Calu3 (cell line): ENCODE measurements around the gene TIGD2. TPM values are rescaled to one million over a fixed set of nuclear protein-coding genes. Genes with fewer than 3 reads are reported as not detected.

Source experiments
- BruUV-seq: library from RNA; stranded (reverse); fragments of 400-500 nt; replicated peaks from 2 replicates; lab custom pipeline; 2021; lab: Mats Ljungman, UMichigan
- CTCF ChIA-PET: fragments of 300-600 bp; sonication (Branson Sonifier 250); formaldehyde crosslinking; loops from one replicate; lab custom pipeline; 2022; ENCODE audit warnings: antibody characterized with exemption; lab: Charles Lee
- DNase-seq: peaks from one replicate; pipeline ENCODE4 v3.0.0; 2022
- H3K27ac Mint-ChIP-seq: one replicate; pipeline ENCODE4 v1.8.0; 2022; ENCODE audit warnings: mixed read lengths; ENCODE audit not compliant: unreplicated experiment
- H3K27me3 Mint-ChIP-seq: one replicate; pipeline ENCODE4 v1.8.0; 2022; ENCODE audit warnings: mixed read lengths; ENCODE audit not compliant: unreplicated experiment
- H3K36me3 Mint-ChIP-seq: one replicate; pipeline ENCODE4 v1.8.0; 2022; ENCODE audit warnings: mild to moderate bottlenecking, moderate library complexity, mixed read lengths; ENCODE audit not compliant: insufficient read depth, unreplicated experiment
- H3K4me1 Mint-ChIP-seq: one replicate; pipeline ENCODE4 v1.8.0; 2022; ENCODE audit warnings: mild to moderate bottlenecking, low read depth, mixed read lengths; ENCODE audit not compliant: unreplicated experiment
- H3K4me3 Mint-ChIP-seq: one replicate; pipeline ENCODE4 v1.8.0; 2022; ENCODE audit warnings: mild to moderate bottlenecking, low read depth, moderate library complexity, mixed read lengths; ENCODE audit not compliant: unreplicated experiment
- H3K9me3 Mint-ChIP-seq: one replicate; pipeline ENCODE4 v1.8.0; 2022; ENCODE audit warnings: low read depth, mixed read lengths; ENCODE audit not compliant: unreplicated experiment
- intact Hi-C: fragments of 100-400 bp; cut with micrococcal nuclease; formaldehyde crosslinking; loops from one replicate; pipeline ENCODE4 v1.10.0; 2022; ENCODE audit not compliant: unreplicated experiment
- total RNA-seq: library from RNA; stranded (reverse); gene quantifications from 2 replicates; pipeline ENCODE4 v1.2.3, GENCODE V29; 2022
- TF ChIP-seq, protein P1 (sequence below): fragments of 200-600 bp; IDR thresholded peaks from one replicate; pipeline ENCODE4 v1.8.0; 2022; ENCODE audit warnings: antibody characterized with exemption; ENCODE audit not compliant: unreplicated experiment

The TIGD2 gene
- total RNA-seq, 1 experiment from 2014 or later, result 11.4 TPM

DNA sequence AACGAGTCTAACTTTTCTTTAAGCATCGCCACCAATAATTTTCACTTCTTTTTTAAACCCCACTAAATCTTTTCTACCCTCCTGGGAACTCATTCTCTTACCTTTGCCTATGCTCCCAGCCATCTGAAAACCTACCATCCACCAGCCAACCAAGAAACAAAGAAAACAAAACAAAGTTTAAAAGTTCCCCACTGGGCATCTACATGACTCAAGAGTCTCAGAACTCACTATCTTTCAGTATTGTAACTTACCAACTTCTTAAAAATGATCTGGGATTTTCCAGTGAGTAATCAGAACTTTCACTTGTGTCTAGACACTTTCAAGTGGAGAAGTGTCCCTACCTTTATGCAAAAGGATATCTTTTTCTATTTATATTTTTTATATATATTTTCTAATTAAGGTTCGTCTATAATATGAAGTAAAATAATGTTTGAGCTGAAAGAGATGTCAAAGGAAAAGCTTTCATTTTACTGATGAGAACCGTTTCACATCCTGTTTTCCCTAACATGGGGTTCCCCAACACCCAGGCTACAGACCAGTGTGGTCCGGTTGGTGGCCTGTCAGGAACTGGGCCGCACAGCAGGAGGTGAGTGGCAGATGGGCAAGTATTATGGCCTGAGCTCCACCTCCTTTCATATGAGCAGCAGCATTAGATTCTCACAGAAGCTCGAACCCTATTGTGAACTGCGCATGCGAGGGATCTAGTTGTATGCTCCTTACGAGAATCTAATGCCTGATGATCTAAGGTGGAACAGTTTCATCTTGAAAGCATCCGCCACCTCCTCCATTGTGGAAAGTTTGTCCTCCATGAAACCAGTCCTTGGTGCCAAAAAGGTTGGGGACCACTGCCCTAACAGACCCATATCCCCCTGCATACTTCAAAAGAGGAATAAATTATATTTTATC, 9.8 kb upstream of the TIGD2 start:
- TF ChIP-seq, protein P1, sequence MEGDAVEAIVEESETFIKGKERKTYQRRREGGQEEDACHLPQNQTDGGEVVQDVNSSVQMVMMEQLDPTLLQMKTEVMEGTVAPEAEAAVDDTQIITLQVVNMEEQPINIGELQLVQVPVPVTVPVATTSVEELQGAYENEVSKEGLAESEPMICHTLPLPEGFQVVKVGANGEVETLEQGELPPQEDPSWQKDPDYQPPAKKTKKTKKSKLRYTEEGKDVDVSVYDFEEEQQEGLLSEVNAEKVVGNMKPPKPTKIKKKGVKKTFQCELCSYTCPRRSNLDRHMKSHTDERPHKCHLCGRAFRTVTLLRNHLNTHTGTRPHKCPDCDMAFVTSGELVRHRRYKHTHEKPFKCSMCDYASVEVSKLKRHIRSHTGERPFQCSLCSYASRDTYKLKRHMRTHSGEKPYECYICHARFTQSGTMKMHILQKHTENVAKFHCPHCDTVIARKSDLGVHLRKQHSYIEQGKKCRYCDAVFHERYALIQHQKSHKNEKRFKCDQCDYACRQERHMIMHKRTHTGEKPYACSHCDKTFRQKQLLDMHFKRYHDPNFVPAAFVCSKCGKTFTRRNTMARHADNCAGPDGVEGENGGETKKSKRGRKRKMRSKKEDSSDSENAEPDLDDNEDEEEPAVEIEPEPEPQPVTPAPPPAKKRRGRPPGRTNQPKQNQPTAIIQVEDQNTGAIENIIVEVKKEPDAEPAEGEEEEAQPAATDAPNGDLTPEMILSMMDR, result no peak
- H3K4me1 Mint-ChIP-seq, result no peaks in the 10 kb centered on the region
- no peak for DNase-seq
- CTCF ChIA-PET, result no interaction called here
- H3K27ac Mint-ChIP-seq, result no peak overlapping the region
- H3K9me3 Mint-ChIP-seq, result no peaks in the 10 kb centered on the region
- H3K4me3 Mint-ChIP-seq, result no peak overlapping the region
- intact Hi-C loops, result no loop called here
- H3K36me3 Mint-ChIP-seq, result no peaks in the 10 kb centered on the region
- H3K27me3 Mint-ChIP-seq, result no peaks in the 10 kb centered on the region
- BruUV-seq, result no TSS peak

DNA sequence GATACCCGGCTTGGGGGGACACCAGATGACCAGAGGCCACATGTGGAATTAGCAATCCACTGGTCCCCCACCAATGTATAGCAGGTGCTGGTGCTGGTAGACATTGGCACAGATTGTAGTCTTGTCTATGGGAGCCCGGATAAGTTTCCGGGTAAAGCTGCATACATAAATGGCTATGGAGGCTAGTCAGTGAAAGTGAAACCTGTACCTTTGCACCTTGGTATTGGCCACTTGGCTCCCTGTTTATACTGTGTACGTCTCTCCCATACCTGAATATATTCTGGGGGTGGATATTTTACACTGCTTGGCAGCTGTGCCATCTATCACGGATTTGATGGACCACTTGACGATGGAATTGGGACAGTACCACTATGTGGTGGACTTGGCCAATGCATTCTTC, 5.6 kb upstream of the TIGD2 start:
- CTCF ChIA-PET, result no interaction called here

DNA sequence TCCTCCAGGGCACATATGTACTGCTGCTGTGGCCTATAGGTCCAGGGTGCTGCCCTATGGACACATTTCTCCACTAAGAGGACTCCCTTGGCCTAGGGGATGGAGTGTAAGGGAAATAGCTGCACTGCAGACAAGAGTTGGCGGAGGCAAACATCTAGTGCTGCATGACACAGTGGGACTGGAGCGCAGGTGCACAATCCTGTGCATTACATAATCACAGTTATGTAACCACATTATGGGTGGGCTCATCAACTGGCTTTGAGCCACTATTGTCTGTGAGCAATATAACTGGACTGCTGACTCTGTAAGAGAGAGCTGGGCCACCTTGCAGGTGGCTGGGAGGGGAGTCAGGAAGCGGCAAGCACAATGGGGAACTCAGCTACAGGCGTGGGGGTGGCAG, 3.2 kb upstream of the TIGD2 start:
- DNase-seq, result no peak
- Mint-ChIP-seq H3K4me3 (no peak overlapping the region), H3K27ac (no peak overlapping the region), H3K9me3 (peaks cover 3% of the 10 kb centered on the region), H3K27me3 (no peaks in the 10 kb centered on the region), H3K4me1 (peaks cover 19% of the 10 kb centered on the region), H3K36me3 (peaks cover 30% of the 10 kb centered on the region)
- CTCF ChIA-PET, result interaction anchor here (0.7 kb wide), 1 partner anchor 119 kb away, joined by 6 read pairs; no protein-coding TSS in a partner anchor
- intact Hi-C loops, result no loop called here
- TF ChIP-seq, protein P1, result no peak
- BruUV-seq, result no TSS peak

More for the DNA sequence above, 5.6 kb upstream of the TIGD2 start:
- TF ChIP-seq, protein P1, result no peak
- peaks cover 6% of the 10 kb centered on the region for H3K36me3 Mint-ChIP-seq
- no peaks in the 10 kb centered on the region for H3K27me3 Mint-ChIP-seq
- no peak for DNase-seq
- H3K4me1 Mint-ChIP-seq, result peaks cover 8% of the 10 kb centered on the region
- H3K9me3 Mint-ChIP-seq, result peaks cover 3% of the 10 kb centered on the region
- intact Hi-C loops, result no loop called here
- BruUV-seq, result no TSS peak
- H3K27ac Mint-ChIP-seq, result no peak overlapping the region
- no peak overlapping the region for H3K4me3 Mint-ChIP-seq

DNA sequence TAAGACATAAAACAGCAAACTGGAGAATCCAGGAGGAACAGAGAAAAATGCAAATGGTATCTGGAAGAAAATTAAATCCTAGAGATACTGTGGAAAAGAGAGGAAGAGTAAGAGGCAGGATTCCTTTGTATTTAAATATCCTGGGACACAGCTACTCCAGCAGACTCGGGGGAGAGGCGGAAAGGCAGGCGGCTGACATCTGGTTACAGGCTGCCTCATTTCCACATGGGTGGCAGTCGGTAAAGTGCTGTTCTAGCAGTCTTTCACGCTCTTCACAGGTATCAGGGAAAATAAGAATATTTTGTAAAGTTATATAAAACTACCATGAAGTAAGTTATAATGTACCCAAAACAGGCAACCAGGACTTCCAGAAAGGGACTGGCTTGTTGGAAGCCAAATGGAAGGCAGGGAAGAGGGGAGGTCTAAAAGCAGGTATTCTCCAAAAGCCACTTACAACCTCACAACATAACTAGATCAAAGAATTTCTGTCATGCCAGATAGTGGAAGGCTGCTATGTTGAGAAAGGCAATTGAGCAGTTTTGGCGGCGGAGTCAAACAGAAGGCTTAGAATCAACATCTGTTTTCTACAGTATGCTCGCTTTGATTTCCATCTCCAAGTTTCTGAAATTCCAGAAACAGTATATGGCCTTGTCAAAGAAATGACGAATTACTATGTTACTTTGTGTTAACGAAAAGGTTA, 1.3 kb upstream of the TIGD2 start:
- Mint-ChIP-seq H3K36me3 (peaks cover 30% of the 10 kb centered on the region), H3K4me3 (peak overlapping the region; percentile 93), H3K4me1 (peaks cover 22% of the 10 kb centered on the region), H3K27me3 (no peaks in the 10 kb centered on the region), H3K9me3 (peaks cover 3% of the 10 kb centered on the region), H3K27ac (no peak overlapping the region)
- intact Hi-C loops, result loop anchor here (5.0 kb wide), 2 partner anchors 53 to 288 kb away; partner anchors contain the start of gene FAM13A
- no peak for DNase-seq
- TF ChIP-seq, protein P1, result no peak
- CTCF ChIA-PET, result interaction anchor here (0.6 kb wide), 1 partner anchor 12 kb away, joined by 4 read pairs; no protein-coding TSS in a partner anchor
- BruUV-seq, result no TSS peak
